Neuronal stem cell (in vitro differentiated cells): ENCODE data around the gene NFATC2. TPM values are rescaled to one million over a fixed set of nuclear protein-coding genes. Genes with fewer than 3 reads are reported as not detected.

Source experiments
- small RNA-seq: library from polyadenylated mRNA; stranded (forward); fragments of <200 nt; extraction: miRNeasy Mini kit (QIAGEN cat#:217004); gene quantifications from one replicate; pipeline ENCODE3, GENCODE V24; 2013; ENCODE audit not compliant: insufficient read depth

The NFATC2 gene

Small RNAs within 50 kb of the gene (small RNA-seq; reads per million reads assigned to genes)
- gene MIR3194 = not detected
